K562 (cell line): ENCODE results near the gene NDUFAF8. TPM values are rescaled to one million over a fixed set of nuclear protein-coding genes. Genes with fewer than 3 reads are reported as not detected.

ENCODE experiments used
- ATF7 ChIP-seq: fragments of 450-650 bp; IDR thresholded peaks from 2 replicates; pipeline ENCODE4 v1.7.1; 2014; ENCODE audit warnings: mild to moderate bottlenecking, moderate library complexity
- CXXC5 ChIP-seq: fragments of 250-450 bp; sonication (Bioruptor Pico); IDR thresholded peaks from 2 replicates; pipeline ENCODE4 v1.8.0; 2022; ENCODE audit warnings: inconsistent platforms, mild to moderate bottlenecking, moderate library complexity
- DDX20 ChIP-seq: fragments of 450-650 bp; IDR thresholded peaks from 2 replicates; pipeline ENCODE4 v1.6.1; 2016; ENCODE audit warnings: missing genetic modification characterization, low read depth, mild to moderate bottlenecking, missing compliant biosample characterization, moderate library complexity
- ELF4 ChIP-seq: fragments of 450-650 bp; formaldehyde crosslinking; IDR thresholded peaks from 2 replicates; pipeline ENCODE4 v1.4.0; 2022; ENCODE audit warnings: missing genetic modification characterization
- FOXJ2 ChIP-seq: fragments of 200-800 bp; sonication (Bioruptor generic); IDR thresholded peaks from 2 replicates; pipeline ENCODE4 v1.6.1; 2016; ENCODE audit warnings: missing genetic modification characterization, missing compliant biosample characterization
- KLF6 ChIP-seq: fragments of 250-450 bp; sonication (Bioruptor Pico); IDR thresholded peaks from 2 replicates; pipeline ENCODE4 v1.4.0; 2020; ENCODE audit warnings: mild to moderate bottlenecking, moderate library complexity, borderline replicate concordance
- MLX ChIP-seq, 2 experiments: fragments of 450-650 bp in 1 of 2; sonication (generic) in 1 of 2; formaldehyde crosslinking; conservative IDR thresholded peaks; 2 replicates each; pipeline versions ENCODE4 v1.4.0 to v1.8.1; 2020 to 2022; ENCODE audit warnings: mild to moderate bottlenecking in 1 of 2, missing genetic modification reagents in 1 of 2
- PHF20 ChIP-seq: fragments of 450-650 bp; IDR thresholded peaks from 2 replicates; pipeline ENCODE4 v1.6.1; 2018; ENCODE audit not compliant: partially characterized antibody
- RNF2 ChIP-seq: sonication (generic); IDR thresholded peaks from 2 replicates; pipeline ENCODE4 v1.6.1; 2016
- SAFB ChIP-seq: fragments of 200-400 bp; formaldehyde crosslinking; IDR thresholded peaks from 2 replicates; pipeline ENCODE4 v1.6.1; 2017; ENCODE audit warnings: low read depth, low read length, borderline replicate concordance
- SPI1 ChIP-seq: IDR thresholded peaks from 2 replicates; pipeline ENCODE4 v1.6.1; 2011; ENCODE audit warnings: low read depth, low read length, control low read depth, borderline replicate concordance
- SUPT5H ChIP-seq: fragments of 450-650 bp; IDR thresholded peaks from 2 replicates; pipeline ENCODE4 v1.6.1; 2016
- TAF1 ChIP-seq: IDR thresholded peaks from 2 replicates; pipeline ENCODE4 v1.6.1; 2011; ENCODE audit warnings: mild to moderate bottlenecking, low read length, moderate library complexity; ENCODE audit not compliant: insufficient read depth, control insufficient read depth, severe bottlenecking; ENCODE audit errors: extremely low read depth
- U2AF2 ChIP-seq: fragments of 200-400 bp; formaldehyde crosslinking; optimal IDR thresholded peaks from 2 replicates; pipeline ENCODE3; 2017; ENCODE audit warnings: low read depth, mild to moderate bottlenecking, low read length
- ZBTB34 ChIP-seq: fragments of 250-450 bp; sonication (Bioruptor Pico); IDR thresholded peaks from 2 replicates; pipeline ENCODE4 v1.8.0; 2021; ENCODE audit warnings: mild to moderate bottlenecking, moderate library complexity
- ZFP36 ChIP-seq: fragments of 150-350 bp; IDR thresholded peaks from 2 replicates; pipeline ENCODE4 v1.6.1; 2018; ENCODE audit warnings: low read length, low read depth; ENCODE audit not compliant: partially characterized antibody
- ZNF589 ChIP-seq: fragments of 200-800 bp; sonication (Bioruptor generic); IDR thresholded peaks from 2 replicates; pipeline ENCODE4 v1.6.1; 2016; ENCODE audit warnings: low read depth, missing genetic modification characterization, missing compliant biosample characterization
- polyA plus RNA-seq, 8 experiments: library from polyadenylated mRNA; depleted of rRNA in 4 of 8; stranded (reverse) in 5 of 8; unstranded in 3 of 8; fragments of >200 nt; fragmentation: Nextera tagmentation in 2 of 8; fragmentation: Illumina TruSeq in 1 of 8; extraction: Ambion mirVana in 2 of 8; extraction: Trizol in 1 of 8; gene quantifications; 2 replicates each; pipeline versions ENCODE4 v1.2.1 to v1.2.3, GENCODE V29; 2011 to 2014; ENCODE audit warnings: inconsistent platforms in 1 of 8, missing spikeins in 1 of 8
- total RNA-seq, 7 experiments: library from RNA; depleted of rRNA in 6 of 7; stranded (reverse); fragments of >200 nt in 6 of 7; fragmentation: Illumina TruSeq in 2 of 7; extraction: Trizol in 2 of 7; gene quantifications; 2 replicates each; pipeline versions ENCODE4 v1.2.1 to v1.2.3, GENCODE V29; 2011 to 2021; ENCODE audit warnings: low replicate concordance in 1 of 7
- TF ChIP-seq, protein P1 (sequence below): fragments of 200-800 bp; sonication (Bioruptor generic); IDR thresholded peaks from 2 replicates; pipeline ENCODE4 v1.6.1; 2017; ENCODE audit warnings: missing genetic modification characterization, missing compliant biosample characterization
- TF ChIP-seq, protein P2 (sequence below): fragments of 450-650 bp; IDR thresholded peaks from 2 replicates; pipeline ENCODE4 v1.6.1; 2017; ENCODE audit warnings: mild to moderate bottlenecking, moderate library complexity
- TF ChIP-seq, protein P3 (sequence below): IDR thresholded peaks from 2 replicates; pipeline ENCODE4 v1.6.1; 2016; ENCODE audit warnings: missing genetic modification characterization, missing compliant biosample characterization

NDUFAF8 gene
- total and polyA plus RNA-seq, 9 of the 15 experiments (the other 6 are each of a cell fraction or from before 2014, with no cell fraction given) = 13.5 to 144 (median 90.0) TPM

DNA sequence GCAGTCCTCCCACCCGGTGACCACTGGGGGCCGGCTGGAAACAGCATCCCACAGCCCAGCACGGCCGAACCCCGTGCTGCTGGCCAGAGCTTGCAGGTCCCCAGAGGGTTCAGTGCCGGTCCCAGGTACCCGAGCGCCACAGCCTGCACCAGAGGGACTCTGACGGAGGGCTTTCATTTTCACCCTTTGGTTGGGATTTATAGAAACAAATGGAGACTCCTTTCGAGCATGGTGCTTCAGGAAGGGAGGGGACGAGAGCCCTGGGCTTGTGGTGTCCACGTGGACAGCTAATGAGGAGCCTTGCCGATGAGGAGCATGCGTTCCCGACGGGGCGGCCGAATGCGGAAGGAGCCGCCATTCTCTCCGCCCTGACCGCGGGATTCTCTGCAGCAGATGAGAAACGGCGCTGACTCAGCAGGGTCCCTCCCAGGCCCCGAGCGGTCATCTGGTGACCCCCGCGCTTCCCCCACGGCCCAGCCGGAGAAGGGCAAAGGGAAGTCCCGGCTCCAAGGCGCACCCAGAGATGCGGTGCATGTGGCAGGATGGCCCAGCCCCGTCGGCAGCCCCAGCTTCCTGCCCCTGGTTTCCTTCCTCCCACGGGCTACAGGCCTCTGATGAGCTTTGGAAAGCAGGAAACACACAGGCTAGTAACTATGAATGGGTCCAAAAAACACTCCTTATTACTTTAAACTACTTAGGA, 46.2 kb downstream of the NDUFAF8 start (continued):
- TF ChIP-seq ATF7 = peak; percentile 49; the same call in 1 of the 2 replicates
- 0 out of 2 replicates have a peak, but pooled peaks have one; percentile 53 for TF ChIP-seq ZBTB34 (CRISPR knock-in tag)
- TF ChIP-seq, protein P1, sequence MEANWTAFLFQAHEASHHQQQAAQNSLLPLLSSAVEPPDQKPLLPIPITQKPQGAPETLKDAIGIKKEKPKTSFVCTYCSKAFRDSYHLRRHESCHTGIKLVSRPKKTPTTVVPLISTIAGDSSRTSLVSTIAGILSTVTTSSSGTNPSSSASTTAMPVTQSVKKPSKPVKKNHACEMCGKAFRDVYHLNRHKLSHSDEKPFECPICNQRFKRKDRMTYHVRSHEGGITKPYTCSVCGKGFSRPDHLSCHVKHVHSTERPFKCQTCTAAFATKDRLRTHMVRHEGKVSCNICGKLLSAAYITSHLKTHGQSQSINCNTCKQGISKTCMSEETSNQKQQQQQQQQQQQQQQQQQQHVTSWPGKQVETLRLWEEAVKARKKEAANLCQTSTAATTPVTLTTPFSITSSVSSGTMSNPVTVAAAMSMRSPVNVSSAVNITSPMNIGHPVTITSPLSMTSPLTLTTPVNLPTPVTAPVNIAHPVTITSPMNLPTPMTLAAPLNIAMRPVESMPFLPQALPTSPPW (CRISPR knock-in tag) = peak; percentile 73
- peak; percentile 18 for TF ChIP-seq ZFP36
- peak in 1 of 2 experiments; percentile 50; a peak in 1 of 4 replicates for TF ChIP-seq MLX (CRISPR knock-in tag; conservative IDR thresholded peaks at IDR 0.05)
- peak; percentile 61 for TF ChIP-seq TAF1
- TF ChIP-seq SUPT5H = peak; percentile 43; the same call in 1 of the 2 replicates
- no peak for TF ChIP-seq SAFB
- no peak for TF ChIP-seq RNF2
- TF ChIP-seq PHF20 = peak; percentile 84
- TF ChIP-seq ZNF589 (CRISPR knock-in tag) = peak; percentile 22; the same call in 1 of the 2 replicates
- no peak for TF ChIP-seq U2AF2
- TF ChIP-seq, protein P2, sequence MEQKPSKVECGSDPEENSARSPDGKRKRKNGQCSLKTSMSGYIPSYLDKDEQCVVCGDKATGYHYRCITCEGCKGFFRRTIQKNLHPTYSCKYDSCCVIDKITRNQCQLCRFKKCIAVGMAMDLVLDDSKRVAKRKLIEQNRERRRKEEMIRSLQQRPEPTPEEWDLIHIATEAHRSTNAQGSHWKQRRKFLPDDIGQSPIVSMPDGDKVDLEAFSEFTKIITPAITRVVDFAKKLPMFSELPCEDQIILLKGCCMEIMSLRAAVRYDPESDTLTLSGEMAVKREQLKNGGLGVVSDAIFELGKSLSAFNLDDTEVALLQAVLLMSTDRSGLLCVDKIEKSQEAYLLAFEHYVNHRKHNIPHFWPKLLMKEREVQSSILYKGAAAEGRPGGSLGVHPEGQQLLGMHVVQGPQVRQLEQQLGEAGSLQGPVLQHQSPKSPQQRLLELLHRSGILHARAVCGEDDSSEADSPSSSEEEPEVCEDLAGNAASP = no peak
- TF ChIP-seq KLF6 (CRISPR knock-in tag) = peak; percentile 70; the same call in 1 of the 2 replicates
- peak; percentile 35; the same call in 1 of the 2 replicates for TF ChIP-seq ELF4
- TF ChIP-seq CXXC5 (CRISPR knock-in tag) = peak; percentile 72
- TF ChIP-seq, protein P3, sequence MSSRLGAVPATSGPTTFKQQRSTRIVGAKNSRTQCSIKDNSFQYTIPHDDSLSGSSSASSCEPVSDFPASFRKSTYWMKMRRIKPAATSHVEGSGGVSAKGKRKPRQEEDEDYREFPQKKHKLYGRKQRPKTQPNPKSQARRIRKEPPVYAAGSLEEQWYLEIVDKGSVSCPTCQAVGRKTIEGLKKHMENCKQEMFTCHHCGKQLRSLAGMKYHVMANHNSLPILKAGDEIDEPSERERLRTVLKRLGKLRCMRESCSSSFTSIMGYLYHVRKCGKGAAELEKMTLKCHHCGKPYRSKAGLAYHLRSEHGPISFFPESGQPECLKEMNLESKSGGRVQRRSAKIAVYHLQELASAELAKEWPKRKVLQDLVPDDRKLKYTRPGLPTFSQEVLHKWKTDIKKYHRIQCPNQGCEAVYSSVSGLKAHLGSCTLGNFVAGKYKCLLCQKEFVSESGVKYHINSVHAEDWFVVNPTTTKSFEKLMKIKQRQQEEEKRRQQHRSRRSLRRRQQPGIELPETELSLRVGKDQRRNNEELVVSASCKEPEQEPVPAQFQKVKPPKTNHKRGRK (tag) = no peak
- TF ChIP-seq FOXJ2 = no peak
- 0 out of 2 replicates have a peak, but pooled peaks have one; percentile 4 for TF ChIP-seq SPI1
- no peak for TF ChIP-seq DDX20 (tag)
